ENCODE data around the gene C10orf120. TPM values are rescaled to one million over a fixed set of nuclear protein-coding genes. Genes with fewer than 3 reads are reported as not detected.

C10orf120 gene
- polyA plus RNA-seq (2013, experiment 1 of 4) = not detected
- polyA plus RNA-seq (2013, experiment 2 of 4) = not detected
- polyA plus RNA-seq (2013, experiment 3 of 4) = not detected
- polyA plus RNA-seq (2013, experiment 4 of 4) = not detected

DNA sequence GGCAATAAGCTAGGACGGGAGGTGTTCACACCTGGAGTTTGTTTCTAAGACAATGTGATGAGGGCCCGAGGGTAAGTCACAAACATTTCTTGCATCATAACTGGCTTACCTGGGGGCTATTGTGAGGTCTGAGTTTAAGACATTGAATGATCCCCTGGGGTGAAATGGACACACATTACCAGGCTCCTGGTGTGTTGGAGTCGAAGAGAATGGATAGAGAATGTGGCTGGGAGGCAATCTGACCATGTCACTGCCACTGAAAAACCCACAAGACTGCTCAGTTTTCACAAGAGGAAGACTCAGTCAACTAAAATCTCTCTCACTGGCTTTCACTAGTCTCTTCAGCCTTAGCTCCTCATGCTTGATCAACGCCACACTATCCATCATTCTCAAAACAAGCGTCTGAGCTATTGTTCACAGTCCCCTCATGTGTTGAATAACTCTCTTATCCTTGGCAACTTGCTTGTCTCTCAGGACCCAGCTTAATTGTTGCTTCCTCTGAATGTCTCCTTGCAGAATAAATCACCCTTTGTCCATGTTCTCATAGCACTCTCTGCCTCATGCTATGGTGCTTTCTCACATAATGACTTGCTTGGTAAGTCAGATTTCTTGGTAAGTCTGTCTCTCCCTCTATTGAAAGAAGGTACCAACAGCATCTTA is at the start of gene C10orf120:
Gene C10orf120, minus strand, starts transcription at position 51 of the 660 bp plus-strand sequence. CDS start 56 bp downstream, outside the sequence.
- Histone ChIP-seq H3K9me3 (ENCODE audit: control insufficient read depth, low read length) (no peaks in the 10 kb centered on the region), H3K36me3 (ENCODE audit: control insufficient read depth, insufficient read depth, low read length) (no peaks in the 10 kb centered on the region), H3K4me3 (ENCODE audit: insufficient read depth, low read depth, low read length) (no peak within 1 kb of the TSS), H3K4me1 (ENCODE audit: control insufficient read depth, insufficient read depth, low read length) (no peaks in the 10 kb centered on the region), H3K27me3 (ENCODE audit: control insufficient read depth, insufficient read depth, low read length, poor library complexity, severe bottlenecking) (no peaks in the 10 kb centered on the region), H3K27ac (ENCODE audit: insufficient read depth, low read depth, low read length, poor library complexity, severe bottlenecking) (no peak within 1 kb of the TSS)
- 83 to 84% methylated on average over 5 of the region's 5 CpGs for WGBS, 2 experiments

DNA sequence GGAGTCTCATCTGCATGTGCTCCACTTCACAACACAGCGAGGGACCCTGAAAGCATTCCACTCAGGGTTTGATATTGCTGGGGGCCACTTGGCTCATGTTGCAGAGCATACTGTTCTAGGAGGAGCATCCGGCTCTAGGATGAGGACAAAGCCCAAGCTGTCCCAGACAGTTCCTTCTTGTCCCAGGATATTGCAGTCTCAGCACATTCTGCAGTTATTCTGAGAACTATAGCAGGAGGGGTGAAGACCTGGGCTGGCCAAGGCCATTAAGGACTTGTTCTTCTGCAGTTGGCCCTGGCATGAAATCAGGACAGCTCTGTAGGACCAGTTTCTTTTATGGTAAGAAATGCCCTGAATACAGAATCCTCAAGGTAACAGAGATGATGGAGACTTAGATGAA is 48.9 kb upstream of the C10orf120 start:
- no peaks in the 10 kb centered on the region for H3K36me3 ChIP-seq (ENCODE audit: control insufficient read depth, insufficient read depth, low read length)
- H3K4me1 ChIP-seq (ENCODE audit: control insufficient read depth, insufficient read depth, low read length) = no peaks in the 10 kb centered on the region
- no peak overlapping the region for H3K27ac ChIP-seq (ENCODE audit: insufficient read depth, low read depth, low read length, poor library complexity, severe bottlenecking)
- no peaks in the 10 kb centered on the region for H3K9me3 ChIP-seq (ENCODE audit: control insufficient read depth, low read length)
- H3K4me3 ChIP-seq (ENCODE audit: insufficient read depth, low read depth, low read length) = no peak overlapping the region
- 89% methylated on average over 2 of the region's 2 CpGs for WGBS, 2 experiments
- no peaks in the 10 kb centered on the region for H3K27me3 ChIP-seq (ENCODE audit: control insufficient read depth, insufficient read depth, low read length, poor library complexity, severe bottlenecking)

DNA sequence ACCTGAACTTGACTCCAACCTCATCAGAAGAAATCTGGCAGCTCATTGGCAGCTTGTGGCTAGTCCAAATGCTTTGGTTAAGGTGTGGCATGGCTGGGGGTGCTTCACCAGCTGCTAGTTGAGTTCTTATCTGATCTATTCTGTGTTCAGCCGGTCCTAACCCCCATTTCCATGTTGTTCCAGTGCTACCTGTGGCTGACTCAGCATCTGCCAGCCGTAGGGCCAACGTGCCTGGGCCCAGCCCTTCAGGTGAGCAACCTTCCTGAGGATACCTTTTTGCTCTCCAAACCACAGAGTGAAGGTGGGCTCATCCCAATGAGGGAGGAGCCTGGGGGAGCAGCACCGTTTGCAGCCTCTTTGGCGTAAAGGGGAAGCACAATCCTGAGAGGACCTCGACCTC is 46.8 kb upstream of the C10orf120 start:
- Histone ChIP-seq H3K9me3 (ENCODE audit: control insufficient read depth, low read length) (no peaks in the 10 kb centered on the region), H3K4me1 (ENCODE audit: control insufficient read depth, insufficient read depth, low read length) (no peaks in the 10 kb centered on the region), H3K36me3 (ENCODE audit: control insufficient read depth, insufficient read depth, low read length) (no peaks in the 10 kb centered on the region), H3K27ac (ENCODE audit: insufficient read depth, low read depth, low read length, poor library complexity, severe bottlenecking) (no peak overlapping the region), H3K27me3 (ENCODE audit: control insufficient read depth, insufficient read depth, low read length, poor library complexity, severe bottlenecking) (no peaks in the 10 kb centered on the region), H3K4me3 (ENCODE audit: insufficient read depth, low read depth, low read length) (no peak overlapping the region)
- WGBS, 2 experiments = 87 to 88% methylated on average over 6 of the region's 6 CpGs

DNA sequence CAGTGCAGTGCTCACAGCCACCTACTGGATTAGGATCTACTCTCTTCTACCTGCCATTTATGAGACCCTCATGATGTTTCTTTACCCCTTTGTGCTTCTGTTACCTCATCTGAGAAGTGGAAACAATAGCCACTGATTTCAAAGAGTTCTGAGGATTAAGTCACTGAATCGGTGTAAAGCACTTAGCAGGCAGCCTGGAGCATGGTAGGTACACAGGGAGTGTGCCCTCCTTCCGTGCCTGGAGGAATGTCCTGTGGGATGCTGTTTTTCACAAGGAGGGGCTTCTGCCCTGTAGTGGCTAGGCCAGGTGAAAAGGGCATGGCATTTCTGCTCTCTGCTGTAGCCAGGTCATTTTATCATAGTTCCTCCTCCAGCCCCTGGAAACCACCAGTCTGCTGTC is 44.6 kb upstream of the C10orf120 start:
- 46 to 62% methylated on average over 2 of the region's 2 CpGs for WGBS, 2 experiments
- Histone ChIP-seq H3K27ac (ENCODE audit: insufficient read depth, low read depth, low read length, poor library complexity, severe bottlenecking) (no peak overlapping the region), H3K4me3 (ENCODE audit: insufficient read depth, low read depth, low read length) (no peak overlapping the region), H3K36me3 (ENCODE audit: control insufficient read depth, insufficient read depth, low read length) (no peaks in the 10 kb centered on the region), H3K9me3 (ENCODE audit: control insufficient read depth, low read length) (no peaks in the 10 kb centered on the region), H3K27me3 (ENCODE audit: control insufficient read depth, insufficient read depth, low read length, poor library complexity, severe bottlenecking) (no peaks in the 10 kb centered on the region), H3K4me1 (ENCODE audit: control insufficient read depth, insufficient read depth, low read length) (no peaks in the 10 kb centered on the region)

DNA sequence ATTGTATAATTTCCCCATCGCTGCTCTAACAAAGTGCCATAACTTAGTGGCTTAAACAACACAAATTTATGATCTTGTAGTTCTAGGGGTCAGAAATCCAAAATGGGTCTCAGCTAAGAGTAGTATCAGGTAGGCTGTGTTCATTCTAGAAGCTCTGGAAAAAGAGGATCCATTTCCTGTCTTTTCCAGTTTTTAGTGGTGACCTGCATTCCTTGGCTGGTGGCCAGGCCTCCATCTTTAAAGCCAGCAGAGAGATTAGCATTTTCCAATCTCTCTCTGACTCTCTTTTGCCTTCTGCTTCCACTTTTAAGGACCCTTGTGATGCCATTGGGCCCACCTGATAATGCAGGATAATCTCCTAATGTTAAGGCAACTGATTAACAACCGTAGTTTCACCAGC is 41.0 kb upstream of the C10orf120 start:
- H3K27me3 ChIP-seq (ENCODE audit: control insufficient read depth, insufficient read depth, low read length, poor library complexity, severe bottlenecking) = no peaks in the 10 kb centered on the region
- no peak overlapping the region for H3K27ac ChIP-seq (ENCODE audit: insufficient read depth, low read depth, low read length, poor library complexity, severe bottlenecking)
- no peak overlapping the region for H3K4me3 ChIP-seq (ENCODE audit: insufficient read depth, low read depth, low read length)
- H3K36me3 ChIP-seq (ENCODE audit: control insufficient read depth, insufficient read depth, low read length) = no peaks in the 10 kb centered on the region
- no peaks in the 10 kb centered on the region for H3K9me3 ChIP-seq (ENCODE audit: control insufficient read depth, low read length)
- 93 to 94% methylated on average over 1 to 2 of the region's 2 CpGs for WGBS, 2 experiments
- H3K4me1 ChIP-seq (ENCODE audit: control insufficient read depth, insufficient read depth, low read length) = no peaks in the 10 kb centered on the region

DNA sequence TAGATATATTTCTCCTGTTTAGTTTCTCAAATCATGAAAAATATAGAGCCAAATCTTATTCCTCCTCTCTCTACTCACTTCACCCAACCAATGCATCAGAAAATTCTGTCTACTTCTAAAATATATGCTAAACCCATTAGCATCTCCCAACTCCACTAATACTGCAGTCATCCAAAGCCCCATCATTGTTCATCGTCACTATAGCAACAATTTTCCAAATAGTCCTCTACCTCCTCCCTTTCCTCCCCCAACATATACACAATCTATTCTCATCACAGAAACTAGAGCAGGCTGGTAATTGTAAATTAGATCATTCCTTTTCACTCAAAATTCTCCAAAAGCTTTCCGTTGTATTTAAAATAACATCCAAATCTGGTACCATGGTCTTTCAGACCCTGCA is 38.4 kb upstream of the C10orf120 start:
- Histone ChIP-seq H3K27me3 (ENCODE audit: control insufficient read depth, insufficient read depth, low read length, poor library complexity, severe bottlenecking) (no peaks in the 10 kb centered on the region), H3K36me3 (ENCODE audit: control insufficient read depth, insufficient read depth, low read length) (no peaks in the 10 kb centered on the region), H3K4me3 (ENCODE audit: insufficient read depth, low read depth, low read length) (no peak overlapping the region), H3K4me1 (ENCODE audit: control insufficient read depth, insufficient read depth, low read length) (no peaks in the 10 kb centered on the region), H3K27ac (ENCODE audit: insufficient read depth, low read depth, low read length, poor library complexity, severe bottlenecking) (no peak overlapping the region), H3K9me3 (ENCODE audit: control insufficient read depth, low read length) (no peaks in the 10 kb centered on the region)
- WGBS, 2 experiments = 90 to 92% methylated on average over 2 of the region's 2 CpGs

DNA sequence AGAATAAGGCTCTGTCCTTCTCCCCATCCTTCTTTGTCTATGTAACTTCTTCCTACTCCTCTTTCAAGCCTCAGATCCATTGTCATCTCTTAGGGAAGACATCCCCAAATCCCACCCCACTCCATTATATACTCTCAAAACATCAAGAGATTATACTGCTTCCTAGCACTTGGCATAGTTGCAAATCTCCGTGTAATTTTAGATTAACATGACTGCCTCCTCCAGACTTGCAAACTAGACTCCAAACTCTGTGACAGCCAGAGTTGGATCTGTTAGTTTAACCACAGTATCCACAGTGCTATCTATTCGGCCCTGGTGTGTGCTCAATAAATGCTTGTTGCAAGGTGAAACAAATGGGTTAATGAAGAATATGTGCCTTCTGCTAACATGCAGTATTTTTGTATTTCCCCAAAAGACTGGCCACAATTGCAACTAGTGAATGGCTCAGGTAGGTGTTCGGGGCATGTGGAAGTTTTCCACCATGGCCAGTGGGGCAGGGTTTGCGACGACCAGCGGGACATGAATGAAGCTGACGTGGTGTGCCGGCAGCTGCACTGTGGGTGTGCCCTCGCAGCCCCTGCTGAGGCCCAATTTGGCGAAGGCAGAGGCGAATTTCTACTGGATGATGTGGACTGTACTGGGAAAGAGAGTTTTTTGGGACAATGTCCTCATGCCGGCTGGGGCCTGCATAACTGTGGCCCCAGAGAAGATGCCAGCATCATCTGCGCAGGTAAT is 34.5 kb upstream of the C10orf120 start:
- no peaks in the 10 kb centered on the region for H3K4me1 ChIP-seq (ENCODE audit: control insufficient read depth, insufficient read depth, low read length)
- no peak overlapping the region for H3K27ac ChIP-seq (ENCODE audit: insufficient read depth, low read depth, low read length, poor library complexity, severe bottlenecking)
- 92 to 94% methylated on average over 13 of the region's 13 CpGs for WGBS, 2 experiments
- H3K27me3 ChIP-seq (ENCODE audit: control insufficient read depth, insufficient read depth, low read length, poor library complexity, severe bottlenecking) = no peaks in the 10 kb centered on the region
- H3K4me3 ChIP-seq (ENCODE audit: insufficient read depth, low read depth, low read length) = no peak overlapping the region
- no peaks in the 10 kb centered on the region for H3K36me3 ChIP-seq (ENCODE audit: control insufficient read depth, insufficient read depth, low read length)
- no peaks in the 10 kb centered on the region for H3K9me3 ChIP-seq (ENCODE audit: control insufficient read depth, low read length)

DNA sequence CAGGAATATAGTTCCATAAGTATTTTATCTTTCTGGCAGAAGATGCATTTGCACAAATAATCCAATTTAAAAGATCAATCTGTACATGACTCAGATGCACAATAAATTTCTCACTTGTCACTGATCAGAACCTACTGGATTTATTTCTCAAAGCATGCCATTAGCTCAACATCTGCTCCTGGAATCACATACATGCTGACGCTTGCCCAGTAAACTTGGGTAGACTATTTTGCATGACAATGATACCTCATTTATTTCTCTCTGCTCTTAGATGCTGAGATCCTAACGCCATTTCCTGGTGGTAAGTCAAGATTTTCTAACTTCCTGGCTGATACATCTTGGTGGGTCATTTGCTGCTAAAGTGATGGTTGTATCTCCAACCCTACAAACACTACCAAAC is 33.8 kb upstream of the C10orf120 start:
- Histone ChIP-seq H3K27me3 (ENCODE audit: control insufficient read depth, insufficient read depth, low read length, poor library complexity, severe bottlenecking) (no peaks in the 10 kb centered on the region), H3K36me3 (ENCODE audit: control insufficient read depth, insufficient read depth, low read length) (no peaks in the 10 kb centered on the region), H3K9me3 (ENCODE audit: control insufficient read depth, low read length) (no peaks in the 10 kb centered on the region), H3K4me1 (ENCODE audit: control insufficient read depth, insufficient read depth, low read length) (no peaks in the 10 kb centered on the region), H3K27ac (ENCODE audit: insufficient read depth, low read depth, low read length, poor library complexity, severe bottlenecking) (no peak overlapping the region), H3K4me3 (ENCODE audit: insufficient read depth, low read depth, low read length) (no peak overlapping the region)
- 60% methylated on average over 2 of the region's 2 CpGs for WGBS, 2 experiments

DNA sequence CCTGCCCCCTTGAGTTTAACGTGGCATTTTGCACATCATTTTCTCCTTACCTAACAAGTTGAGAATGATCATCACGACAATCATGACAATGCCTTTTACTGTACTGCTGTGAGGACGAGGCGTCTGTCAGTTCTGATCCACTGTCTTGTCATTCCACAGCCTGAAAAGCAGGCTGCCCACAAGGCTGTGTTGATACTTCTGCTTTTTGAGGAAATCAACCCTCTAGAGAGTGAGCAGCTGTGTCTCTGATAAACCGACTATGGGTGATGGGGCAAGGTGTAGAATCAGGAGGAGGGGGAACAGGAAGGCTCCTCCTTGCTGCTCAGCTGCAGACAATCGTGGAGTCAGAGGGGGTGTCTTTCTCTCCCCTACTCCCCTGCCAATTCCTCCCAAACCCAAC is 30.6 kb upstream of the C10orf120 start:
- Histone ChIP-seq H3K9me3 (ENCODE audit: control insufficient read depth, low read length) (no peaks in the 10 kb centered on the region), H3K27me3 (ENCODE audit: control insufficient read depth, insufficient read depth, low read length, poor library complexity, severe bottlenecking) (no peaks in the 10 kb centered on the region), H3K4me3 (ENCODE audit: insufficient read depth, low read depth, low read length) (no peak overlapping the region), H3K27ac (ENCODE audit: insufficient read depth, low read depth, low read length, poor library complexity, severe bottlenecking) (no peak overlapping the region), H3K36me3 (ENCODE audit: control insufficient read depth, insufficient read depth, low read length) (no peaks in the 10 kb centered on the region), H3K4me1 (ENCODE audit: control insufficient read depth, insufficient read depth, low read length) (no peaks in the 10 kb centered on the region)
- 80 to 89% methylated on average over 6 of the region's 6 CpGs for WGBS, 2 experiments

DNA sequence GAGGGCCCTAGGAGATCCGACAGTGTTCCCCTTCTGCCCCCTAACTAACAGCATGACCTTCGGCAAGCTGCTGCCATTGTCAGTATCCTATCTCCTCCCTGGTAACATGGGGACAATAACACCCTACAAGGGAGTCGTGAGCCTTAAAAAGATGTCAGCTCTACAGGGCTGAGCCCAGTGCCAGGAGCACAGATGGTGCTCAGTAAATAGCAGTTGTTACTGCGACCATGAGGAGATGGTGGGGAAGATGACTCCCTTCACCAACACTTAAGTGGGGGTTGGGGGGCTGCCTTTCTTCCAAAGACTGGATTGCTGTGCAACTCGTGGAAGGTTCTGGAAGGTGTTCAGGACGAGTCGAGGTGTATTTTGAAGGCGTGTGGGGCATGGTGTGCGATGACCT is 29.5 kb upstream of the C10orf120 start:
- 88 to 90% methylated on average over 9 of the region's 9 CpGs for WGBS, 2 experiments

More for the DNA sequence above, 29.5 kb upstream of the C10orf120 start:
- Histone ChIP-seq H3K4me1 (ENCODE audit: control insufficient read depth, insufficient read depth, low read length) (no peaks in the 10 kb centered on the region), H3K36me3 (ENCODE audit: control insufficient read depth, insufficient read depth, low read length) (no peaks in the 10 kb centered on the region), H3K27me3 (ENCODE audit: control insufficient read depth, insufficient read depth, low read length, poor library complexity, severe bottlenecking) (no peaks in the 10 kb centered on the region), H3K9me3 (ENCODE audit: control insufficient read depth, low read length) (no peaks in the 10 kb centered on the region), H3K4me3 (ENCODE audit: insufficient read depth, low read depth, low read length) (no peak overlapping the region), H3K27ac (ENCODE audit: insufficient read depth, low read depth, low read length, poor library complexity, severe bottlenecking) (no peak overlapping the region)
